RWPE2 (cell line): ENCODE data around the gene GNL2.
"Not testable (repeated sequence)": the region's sequence is repeated elsewhere in the genome, so short reads cannot be mapped to it uniquely, and the experiment has no call there.

ENCODE experiments used
- ATAC-seq: fragments of 200-7000 bp; cut with Tn5 transposase; 3 replicates; pipeline ENCODE4 v1.9.1; 2021; ENCODE audit warnings: low read depth
- DNase-seq: peaks from one replicate; pipeline ENCODE4 v3.0.0-alpha.2; 2020; ENCODE audit warnings: low spot score
- H3K27ac ChIP-seq: fragments of 450-650 bp; 2 replicates; pipeline ENCODE4 v1.5.1; 2017; ENCODE audit warnings: mild to moderate bottlenecking; ENCODE audit not compliant: poor library complexity, severe bottlenecking
- H3K27me3 ChIP-seq: fragments of 250-450 bp; sonication (Bioruptor Pico); 2 replicates; pipeline ENCODE4 v1.5.1; 2021; ENCODE audit warnings: mild to moderate bottlenecking, moderate library complexity; ENCODE audit not compliant: insufficient read depth, poor library complexity, severe bottlenecking
- H3K36me3 ChIP-seq: fragments of 250-450 bp; sonication (Bioruptor Pico); 2 replicates; pipeline ENCODE4 v1.5.1; 2020; ENCODE audit warnings: low read depth, mild to moderate bottlenecking, moderate library complexity
- H3K4me1 ChIP-seq: fragments of 250-450 bp; sonication (Bioruptor Pico); 2 replicates; pipeline ENCODE4 v1.5.1; 2021; ENCODE audit warnings: mild to moderate bottlenecking, moderate library complexity; ENCODE audit not compliant: insufficient read depth, poor library complexity, severe bottlenecking
- H3K4me3 ChIP-seq: fragments of 250-450 bp; sonication (Bioruptor Pico); 2 replicates; pipeline ENCODE4 v1.5.1; 2021; ENCODE audit warnings: mild to moderate bottlenecking, moderate library complexity; ENCODE audit not compliant: severe bottlenecking
- H3K9me3 ChIP-seq: fragments of 250-450 bp; sonication (Bioruptor Pico); 2 replicates; pipeline ENCODE4 v1.5.1; 2021; ENCODE audit warnings: mild to moderate bottlenecking, moderate library complexity; ENCODE audit not compliant: severe bottlenecking
- CTCF ChIP-seq: fragments of 450-650 bp; IDR thresholded peaks from one replicate; pipeline ENCODE4 v1.5.1; 2017; ENCODE audit warnings: mild to moderate bottlenecking, moderate library complexity; ENCODE audit not compliant: poor library complexity, severe bottlenecking

GNL2 gene

GRCh38 chr1:37561133-37562132 is 34.3 kb downstream of the GNL2 start:
- Histone ChIP-seq H3K36me3 (peaks cover 22% of the 10 kb centered on the region), H3K4me1 (peaks cover 7% of the 10 kb centered on the region), H3K9me3 (no peaks in the 10 kb centered on the region), H3K4me3 (no peak overlapping the region), H3K27ac (no peak overlapping the region), H3K27me3 (no peaks in the 10 kb centered on the region)
- TF ChIP-seq CTCF, result peak; percentile 77
- ATAC-seq, result peak; percentile 56
- DNase-seq, result no peak

GRCh38 chr1:37560401-37561132 is 35.2 kb downstream of the GNL2 start:
- Histone ChIP-seq H3K4me1 (peaks cover 7% of the 10 kb centered on the region), H3K9me3 (no peaks in the 10 kb centered on the region), H3K27me3 (no peaks in the 10 kb centered on the region), H3K4me3 (no peak overlapping the region), H3K36me3 (peaks cover 14% of the 10 kb centered on the region), H3K27ac (no peak overlapping the region)
- DNase-seq, result no peak
- no peak for ATAC-seq
- TF ChIP-seq CTCF, result no peak

GRCh38 chr1:37559957-37560379 is 35.8 kb downstream of the GNL2 start:
- ATAC-seq, H3K4me3 ChIP-seq, H3K9me3 ChIP-seq, H3K36me3 ChIP-seq, DNase-seq, H3K27ac ChIP-seq, H3K27me3 ChIP-seq, H3K4me1 ChIP-seq: not testable (repeated sequence)

GRCh38 chr1:37559080-37559479 is 36.7 kb downstream of the GNL2 start:
- H3K4me3 ChIP-seq, result no peak overlapping the region
- H3K9me3 ChIP-seq, result peaks cover 3% of the 10 kb centered on the region
- DNase-seq (no peak), ATAC-seq (no peak)
- no peak overlapping the region for H3K27ac ChIP-seq
- peaks cover 5% of the 10 kb centered on the region; the same call in 1 of the 2 replicates for H3K36me3 ChIP-seq
- H3K27me3 ChIP-seq, result no peaks in the 10 kb centered on the region
- peaks cover 7% of the 10 kb centered on the region for H3K4me1 ChIP-seq
- no peak for TF ChIP-seq CTCF

GRCh38 chr1:37558411-37558810 is 37.3 kb downstream of the GNL2 start:
- no peak overlapping the region for H3K27ac ChIP-seq
- H3K27me3 ChIP-seq, result no peaks in the 10 kb centered on the region
- DNase-seq, result no peak
- no peak for ATAC-seq
- no peak for TF ChIP-seq CTCF
- H3K4me3 ChIP-seq, result no peak overlapping the region
- H3K4me1 ChIP-seq, result peaks cover 2% of the 10 kb centered on the region
- peaks cover 3% of the 10 kb centered on the region for H3K9me3 ChIP-seq
- H3K36me3 ChIP-seq, result peaks cover 2% of the 10 kb centered on the region; the same call in 1 of the 2 replicates
